Endothelial cell of umbilical vein (primary cell): Measurements from ENCODE around the gene ZBTB9. TPM values are rescaled to one million over a fixed set of nuclear protein-coding genes. Genes with fewer than 3 reads are reported as not detected.

Experiments used
- BruUV-seq: library from RNA; stranded (reverse); fragments of 400-500 nt; replicated peaks from 2 replicates; lab custom pipeline; 2021; lab: Mats Ljungman, UMichigan
- CTCF ChIA-PET: fragments of 300-600, 350-600 bp; sonication (Branson Sonifier 250); formaldehyde crosslinking; loops from one replicate; lab custom pipeline; 2021; ENCODE audit warnings: antibody characterized with exemption, inconsistent platforms; lab: Charles Lee
- POLR2A ChIA-PET: fragments of 300-600, 350-600 bp; sonication (Branson Sonifier 250); formaldehyde crosslinking; loops from one replicate; lab custom pipeline; 2021; ENCODE audit warnings: antibody characterized with exemption, inconsistent platforms; lab: Charles Lee
- DNase-seq: peaks from one replicate; pipeline ENCODE4 v3.0.0-alpha.2; 2011; ENCODE audit warnings: low read depth, low spot score
- FAIRE-seq: peaks from 2 replicates; lab custom pipeline; 2011; peaks lifted over from hg19 to GRCh38; lab: Jason Lieb, UNC
- H2AFZ ChIP-seq: 2 replicates; pipeline ENCODE4 v1.6.0; 2012; ENCODE audit warnings: low read depth, low read length, control low read depth, inconsistent platforms
- H3K27ac ChIP-seq: 2 replicates; pipeline ENCODE4 v1.5.1; 2011; ENCODE audit warnings: low read depth, mild to moderate bottlenecking, control low read depth, low read length, moderate library complexity; ENCODE audit not compliant: insufficient read depth
- H3K27me3 ChIP-seq, 2 experiments: 2 replicates each; pipeline versions ENCODE4 v1.6.0 to v1.6.1; 2011; ENCODE audit warnings: low read length in 2 of 2, mixed read lengths in 1 of 2; ENCODE audit not compliant: control insufficient read depth in 2 of 2, insufficient read depth in 2 of 2
- H3K36me3 ChIP-seq, 2 experiments: 2 replicates in 1 of 2; 3 replicates in 1 of 2; pipeline ENCODE4 v1.5.1; 2011; ENCODE audit warnings: low read length in 2 of 2, mild to moderate bottlenecking in 1 of 2, moderate library complexity in 1 of 2; ENCODE audit not compliant: control insufficient read depth in 2 of 2, insufficient read depth in 2 of 2; ENCODE audit errors: extremely low read depth in 1 of 2
- H3K4me1 ChIP-seq: 3 replicates; pipeline ENCODE4 v1.5.1; 2011; ENCODE audit warnings: mild to moderate bottlenecking, low read length; ENCODE audit not compliant: control insufficient read depth, insufficient read depth; ENCODE audit errors: extremely low read depth
- H3K4me2 ChIP-seq: 2 replicates; pipeline ENCODE4 v1.6.1; 2011; ENCODE audit warnings: low read length, control low read depth, mixed read lengths; ENCODE audit not compliant: insufficient read depth
- H3K4me3 ChIP-seq, 3 experiments: fragments of 200-600 bp in 1 of 3; sonication (generic), shearing (Covaris generic) in 1 of 3; replicated peaks in 1 of 3; 2 replicates each; pipeline ENCODE4 v1.5.1; 2011 to 2016; ENCODE audit warnings: control low read depth in 3 of 3, low read length in 3 of 3, mild to moderate bottlenecking in 2 of 3, inconsistent platforms in 1 of 3, low read depth in 1 of 3, moderate library complexity in 1 of 3; ENCODE audit not compliant: insufficient read depth in 1 of 3
- H3K79me2 ChIP-seq: 2 replicates; pipeline ENCODE4 v1.6.0; 2012; ENCODE audit warnings: low read length, inconsistent platforms; ENCODE audit not compliant: control insufficient read depth, insufficient read depth
- H3K9ac ChIP-seq: replicated peaks from 2 replicates; pipeline ENCODE3; 2011; ENCODE audit warnings: low read length, control low read depth; ENCODE audit not compliant: insufficient read depth; ENCODE audit errors: extremely low read depth
- H3K9me1 ChIP-seq: replicated peaks from 3 replicates; pipeline ENCODE4 v1.6.0; 2011; ENCODE audit warnings: mild to moderate bottlenecking, low read length; ENCODE audit not compliant: control insufficient read depth, insufficient read depth; ENCODE audit errors: extremely low read depth
- H3K9me3 ChIP-seq: replicated peaks from 2 replicates; pipeline ENCODE4 v1.5.1; 2012; ENCODE audit warnings: low read length, inconsistent platforms; ENCODE audit not compliant: control insufficient read depth, insufficient read depth
- H4K20me1 ChIP-seq: replicated peaks from 2 replicates; pipeline ENCODE3; 2011; ENCODE audit warnings: mild to moderate bottlenecking, low read length; ENCODE audit not compliant: control insufficient read depth, insufficient read depth; ENCODE audit errors: extremely low read depth
- CTCF ChIP-seq, 2 donors: IDR thresholded peaks; 1 replicate in 1 of 2; 2 replicates in 1 of 2; pipeline ENCODE4 v1.5.1; 2011; ENCODE audit warnings: low read length in 2 of 2, mild to moderate bottlenecking in 2 of 2, moderate library complexity in 2 of 2, control low read depth in 1 of 2, inconsistent platforms in 1 of 2, low read depth in 1 of 2; ENCODE audit not compliant: insufficient read depth in 1 of 2; ENCODE audit errors: extremely low read depth in 1 of 2
- EZH2 ChIP-seq: IDR thresholded peaks from 2 replicates; pipeline ENCODE4 v1.6.1; 2012; ENCODE audit warnings: borderline replicate concordance, low read depth, mild to moderate bottlenecking, moderate library complexity, low read length, inconsistent platforms; ENCODE audit not compliant: severe bottlenecking
- FOS ChIP-seq: IDR thresholded peaks from 2 replicates; pipeline ENCODE4 v1.6.1; 2011; ENCODE audit warnings: mild to moderate bottlenecking, low read length, moderate library complexity, borderline replicate concordance; ENCODE audit not compliant: insufficient read depth
- GATA2 ChIP-seq: IDR thresholded peaks from 2 replicates; pipeline ENCODE4 v1.7.0; 2011; ENCODE audit warnings: low read depth, mild to moderate bottlenecking, moderate library complexity, mixed read lengths, low read length; ENCODE audit not compliant: insufficient read length, insufficient read depth
- JUN ChIP-seq: IDR thresholded peaks from 2 replicates; pipeline ENCODE4 v1.6.1; 2011; ENCODE audit warnings: borderline replicate concordance, low read depth; ENCODE audit not compliant: insufficient read length, insufficient read depth
- MAX ChIP-seq: IDR thresholded peaks from 2 replicates; pipeline ENCODE4 v1.6.1; 2011; ENCODE audit not compliant: insufficient read depth, insufficient read length
- POLR2A ChIP-seq: IDR thresholded peaks from 2 replicates; pipeline ENCODE4 v1.6.1; 2012; ENCODE audit warnings: low read depth, mild to moderate bottlenecking, control low read depth, low read length
- POLR2AphosphoS5 ChIP-seq: IDR thresholded peaks from 2 replicates; pipeline ENCODE4 v1.6.1; 2012; ENCODE audit warnings: low read depth, mild to moderate bottlenecking, control low read depth, low read length, moderate library complexity; ENCODE audit not compliant: insufficient read depth
- dilution Hi-C: fragments of 300-500 bp; cut with MboI; formaldehyde crosslinking; loops from one replicate; pipeline ENCODE4 v1.15.0; 2019; ENCODE audit warnings: low sequenced_read_pairs; ENCODE audit not compliant: extremely low pct_ligation_motif_present
- intact Hi-C: fragments of 100-400 bp; cut with micrococcal nuclease; formaldehyde crosslinking; loops from one replicate; pipeline ENCODE4 v1.10.0; 2022
- polyA plus RNA-seq, 4 experiments: library from polyadenylated mRNA; depleted of rRNA in 3 of 4; stranded (reverse) in 3 of 4; unstranded in 1 of 4; fragments of >200 nt; gene quantifications; 2 replicates each; pipeline versions ENCODE4 v1.2.1 to v1.2.3, GENCODE V29; 2011 to 2012; ENCODE audit warnings: missing spikeins in 1 of 4
- total RNA-seq: library from RNA; stranded (reverse); gene quantifications from 2 replicates; pipeline ENCODE4 v1.2.3, GENCODE V29; 2021

Gene ZBTB9
- total and polyA plus RNA-seq, 2 donors (not counting 3 experiments of a cell fraction or from before 2014, with no cell fraction given) = 4.7 to 8.0 TPM

GRCh38 chr6:33417903-33418689, 36.3 kb upstream of the ZBTB9 start, which contains the start of gene CUTA:
TSS of gene CUTA (minus strand) at chr6:33418107. CDS start at chr6:33418000, 107 bp downstream.
- Histone ChIP-seq H3K36me3 (peaks cover 0 to 13% of the 10 kb centered on the region in 2 experiments), H3K4me3 (peak within 1 kb of the TSS; percentile 36 to 63 (median 50)), H3K9me3 (no peaks in the 10 kb centered on the region), H2AFZ (peak within 1 kb of the TSS; percentile 64), H3K79me2 (peaks cover 12% of the 10 kb centered on the region), H4K20me1 (no peaks in the 10 kb centered on the region), H3K27me3 (peaks cover 12 to 16% of the 10 kb centered on the region in 2 experiments), H3K9ac (peak within 1 kb of the TSS; percentile 41), H3K4me2 (peak within 1 kb of the TSS; percentile 70), H3K9me1 (no peaks in the 10 kb centered on the region), H3K4me1 (peaks cover 20% of the 10 kb centered on the region), H3K27ac (peak within 1 kb of the TSS; percentile 64)
- ChIA-PET CTCF (interaction anchor here (0.6 to 4.7 kb wide), 6 partner anchors 8 to 279 kb away, joined by 3 to 14 read pairs (median 3); partner anchors contain the start of gene ZBTB9), POLR2A (no interaction called here)
- TF ChIP-seq POLR2AphosphoS5 = peak; percentile 67
- peak; percentile 80 for TF ChIP-seq POLR2A
- no peak for TF ChIP-seq GATA2
- no peak for TF ChIP-seq EZH2
- TF ChIP-seq JUN = peak; percentile 3
- TF ChIP-seq FOS = peak; percentile 21
- peak; percentile 99 for TF ChIP-seq MAX
- TF ChIP-seq CTCF (IDR thresholded peaks at IDR 0.05; ENCODE audit: extremely low read depth in 1 of 2, insufficient read depth in 1 of 2, low read depth in 1 of 2, low read length in 2 of 2) = peak in 1 of 2 donors; percentile 18
- DNase-seq = peak; percentile 100
- dilution Hi-C loops (no loop called here), intact Hi-C loops (loop anchor here (1.0 to 10.0 kb wide), 3 partner anchors 7 to 443 kb away; no protein-coding TSS in a partner anchor)
- FAIRE-seq = peak; percentile 99
- BruUV-seq = no TSS peak
